Islet precursor cell (in vitro differentiated cells): Measurements from ENCODE around the gene SDF4.

Source experiments
- DNase-seq: peaks from one replicate; pipeline ENCODE4 v3.0.0-alpha.2; 2018

Gene SDF4

DNA sequence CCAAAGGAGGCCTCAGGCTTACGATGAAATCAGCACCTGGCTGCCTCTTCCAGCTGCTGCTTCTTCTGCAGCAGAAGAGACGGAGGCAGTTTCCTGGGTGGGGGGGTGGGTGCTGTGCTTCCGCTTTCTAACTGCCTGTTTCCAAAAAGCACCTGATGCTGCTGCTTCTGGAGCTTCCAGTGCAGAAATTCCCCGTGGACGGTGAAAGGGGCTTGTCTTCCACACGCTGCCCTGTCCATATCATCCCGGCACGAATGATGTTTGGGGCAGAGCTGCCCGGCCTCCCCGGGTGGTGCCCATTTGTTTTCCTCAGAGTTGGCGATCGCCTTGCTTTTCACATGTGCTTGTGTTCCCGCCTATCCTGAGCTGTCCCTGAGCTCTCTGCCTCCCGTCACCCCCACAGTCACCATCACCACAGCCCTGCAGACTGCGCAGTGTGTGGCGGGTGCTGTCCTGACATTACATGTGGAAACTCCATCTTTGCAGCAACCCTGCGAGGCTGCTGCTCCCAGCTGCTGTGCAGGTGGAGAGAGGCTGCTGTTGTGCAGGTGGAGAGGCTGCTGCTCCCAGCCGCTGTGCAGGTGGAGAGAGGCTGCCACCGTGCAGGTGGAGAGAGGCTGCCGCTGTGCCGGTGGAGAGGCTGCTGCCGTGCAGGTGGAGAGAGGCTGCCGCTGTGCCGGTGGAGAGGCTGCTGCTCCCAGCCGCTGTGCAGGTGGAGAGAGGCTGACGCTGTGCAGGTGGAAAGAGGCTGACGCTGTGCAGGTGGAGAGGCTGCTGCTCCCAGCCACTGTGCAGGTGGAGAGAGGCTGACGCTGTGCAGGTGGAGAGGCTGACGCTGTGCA is 56.4 kb downstream of the SDF4 start:
- DNase-seq = peak; percentile 47

- peak; percentile 72 for DNase-seq
Observed at GRCh38 chr1:1173793-1174415, 57.9 kb downstream of the SDF4 start, which contains the start of gene TTLL10. Gene TTLL10, plus strand, starts transcription at chr1:1173880. Its CDS starts 5,336 bp downstream, at chr1:1179216.

DNA sequence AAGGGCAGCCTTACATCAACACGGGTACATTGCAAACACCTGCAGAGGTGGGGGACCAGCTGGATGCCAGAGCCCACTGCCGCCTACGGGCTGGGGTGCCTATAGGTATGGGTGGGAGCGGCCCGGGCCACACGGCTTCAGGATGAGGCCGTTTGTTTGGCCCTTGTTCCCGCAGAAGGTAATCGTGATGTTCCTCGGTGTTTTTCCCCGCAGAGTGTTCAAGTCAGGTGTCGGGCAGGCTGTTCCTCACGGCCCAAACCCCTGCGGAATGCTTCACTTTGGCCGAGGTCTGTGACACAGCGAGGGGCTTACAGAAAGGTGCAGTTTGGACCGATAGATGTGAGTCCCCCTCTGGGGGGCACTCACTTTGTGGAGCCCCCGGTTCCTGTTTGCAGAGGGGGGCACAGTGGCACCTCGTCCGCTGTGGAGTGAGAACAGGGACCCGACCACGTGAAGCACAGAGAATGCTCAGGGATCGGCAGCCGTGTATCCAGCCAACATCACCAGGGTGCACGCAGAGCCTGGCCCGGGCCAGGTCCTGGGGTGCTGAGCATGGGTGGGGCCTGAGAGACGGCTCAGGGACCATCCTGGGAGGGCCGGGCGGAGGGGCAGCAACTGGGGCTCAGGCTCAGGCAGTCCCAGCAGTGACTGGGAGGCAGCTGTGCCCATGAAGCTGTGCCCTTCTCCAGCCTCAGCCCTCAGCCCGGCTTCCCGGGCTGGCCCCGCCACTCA is 58.6 kb downstream of the SDF4 start:
- DNase-seq = peak; percentile 45

GRCh38 chr1:1171546-1172340 is 60.1 kb downstream of the SDF4 start:
- DNase-seq = peak; percentile 48

- DNase-seq = no peak
Observed at GRCh38 chr1:1171161-1171545, 60.6 kb downstream of the SDF4 start.

GRCh38 chr1:1170215-1171091 is 61.3 kb downstream of the SDF4 start:
- peak; percentile 40 for DNase-seq

DNA sequence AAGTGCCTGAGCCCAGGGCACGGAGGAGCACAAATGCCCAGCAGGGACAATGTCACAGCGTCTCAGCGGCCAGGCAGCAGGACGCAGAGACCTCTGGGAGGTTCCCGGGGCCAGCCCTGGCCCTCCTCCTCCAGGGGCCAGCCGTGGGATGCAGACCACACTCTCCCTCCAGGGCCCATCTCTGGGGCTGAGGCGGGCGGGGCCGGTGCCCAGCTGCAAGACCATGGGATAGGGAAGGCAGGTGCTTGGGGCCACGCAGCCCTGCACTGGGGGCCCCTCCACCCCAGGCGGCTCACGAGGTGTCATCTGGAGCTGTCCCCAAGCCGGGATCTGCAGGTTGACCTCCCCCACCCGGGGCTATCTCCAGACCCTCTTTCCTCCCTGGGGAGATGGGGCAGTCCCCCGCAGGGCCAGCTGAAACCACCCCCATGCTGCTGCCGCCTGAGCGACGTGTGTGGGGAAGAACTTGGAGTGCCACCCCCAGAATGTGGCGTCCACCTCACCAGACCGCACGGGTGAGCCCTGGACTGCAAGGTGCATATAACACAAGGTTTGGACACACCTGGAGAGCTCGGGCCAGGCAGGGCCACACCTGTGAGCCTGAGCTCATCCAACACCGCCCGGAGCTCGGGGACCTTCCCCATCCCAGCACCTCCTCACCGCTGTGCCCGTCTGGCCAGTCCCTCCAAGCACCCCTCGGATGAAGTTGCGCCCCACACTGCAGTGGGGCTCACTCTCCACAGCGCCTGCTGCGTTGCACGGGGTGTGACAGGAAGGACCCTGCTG is 62.2 kb downstream of the SDF4 start:
- DNase-seq = no peak

DNA sequence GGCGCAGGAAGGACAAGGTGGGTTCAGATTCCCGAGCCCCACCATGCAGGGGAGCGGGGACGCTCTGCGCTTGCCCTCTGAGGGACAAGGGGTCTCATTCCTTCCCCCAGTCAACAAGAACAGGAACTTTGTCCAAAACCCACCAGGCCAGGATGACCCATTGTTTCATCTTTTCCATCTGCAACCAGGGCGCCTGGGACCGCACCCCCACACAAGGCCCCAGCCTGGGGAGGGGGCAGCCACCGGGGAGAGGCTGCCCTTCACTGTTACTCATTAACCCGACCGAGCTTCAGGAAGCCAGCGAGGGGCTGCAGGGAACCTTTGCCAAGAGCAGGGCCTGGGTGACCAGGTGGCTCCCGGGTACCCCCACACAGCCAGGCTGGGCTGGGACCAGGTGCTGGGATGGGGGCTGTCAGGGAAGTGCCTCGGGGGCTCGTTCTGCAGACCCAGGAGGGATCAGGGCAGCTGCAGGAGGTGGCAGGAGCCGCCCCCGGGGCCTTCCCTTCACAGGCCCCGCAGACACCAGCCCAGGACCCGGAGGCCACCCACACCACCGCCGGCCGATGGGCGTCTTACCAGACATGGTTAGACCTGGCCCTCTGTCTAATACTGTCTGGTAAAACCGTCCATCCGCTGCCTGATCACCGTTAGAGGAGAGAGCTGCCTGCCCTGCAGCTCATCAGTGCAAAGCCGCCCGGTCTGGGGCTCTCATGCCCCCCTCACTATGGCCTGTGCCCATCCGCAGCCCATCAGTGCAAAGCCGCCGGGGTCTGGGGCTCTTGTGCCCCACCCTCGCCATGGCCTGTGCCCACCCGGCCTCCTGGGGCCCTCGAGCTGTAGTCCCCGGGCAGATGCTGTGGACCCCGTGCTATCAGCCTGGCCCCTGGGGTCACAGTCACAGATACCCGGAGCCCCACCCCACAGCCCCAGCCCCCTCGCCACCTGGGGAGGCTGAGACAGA is 63.1 kb downstream of the SDF4 start:
- DNase-seq = no peak

DNA sequence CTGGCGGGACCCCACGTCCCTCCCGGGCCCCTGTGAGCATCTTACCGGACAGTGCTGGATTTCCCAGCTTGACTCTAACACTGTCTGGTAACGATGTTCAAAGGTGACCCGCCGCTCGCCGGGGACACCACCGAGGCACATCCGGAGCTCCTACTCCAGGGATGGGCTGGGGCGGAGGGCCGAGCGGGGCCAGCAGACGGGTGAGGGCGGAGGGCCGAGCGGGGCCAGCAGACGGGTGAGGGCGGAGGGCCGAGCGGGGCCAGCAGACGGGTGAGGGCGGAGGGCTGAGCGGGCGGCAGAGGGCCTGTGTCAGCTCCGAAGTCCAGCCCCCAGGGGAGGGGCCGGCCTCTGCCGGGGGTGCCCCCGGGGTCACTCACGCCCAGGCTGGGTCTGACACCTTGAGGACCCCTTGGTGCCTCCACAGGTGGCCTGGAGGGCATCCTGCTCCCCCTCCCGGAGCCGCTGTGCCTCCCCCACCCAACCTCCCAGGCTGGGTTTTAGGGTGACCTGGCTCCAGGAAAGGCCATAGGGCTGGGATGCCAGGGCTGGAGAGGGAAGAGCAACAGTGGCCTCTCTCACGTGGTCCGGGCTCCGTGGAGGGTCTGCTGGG is 63.9 kb downstream of the SDF4 start:
- DNase-seq = no peak

GRCh38 chr1:1167398-1167821 is 64.4 kb downstream of the SDF4 start:
- no peak for DNase-seq
